Mesothelial cell of epicardium (in vitro differentiated cells): ENCODE results near the gene CAPN12. TPM values are rescaled to one million over a fixed set of nuclear protein-coding genes. Genes with fewer than 3 reads are reported as not detected.

Source experiments
- DNase-seq, 2 experiments: peaks; one replicate each; pipeline ENCODE4 v3.0.0; 2021; ENCODE audit warnings: low spot score in 2 of 2; ENCODE audit not compliant: unreplicated experiment in 2 of 2
- H3K27ac Mint-ChIP-seq: 2 replicates; pipeline ENCODE4 v1.8.0; 2021; ENCODE audit warnings: mixed read lengths
- H3K27me3 Mint-ChIP-seq: 2 replicates; pipeline ENCODE4 v1.8.0; 2021; ENCODE audit warnings: low read depth, mixed read lengths
- H3K36me3 Mint-ChIP-seq: 2 replicates; pipeline ENCODE4 v1.8.0; 2021; ENCODE audit warnings: mixed read lengths
- H3K4me1 Mint-ChIP-seq: 2 replicates; pipeline ENCODE4 v1.8.0; 2021; ENCODE audit warnings: mixed read lengths
- H3K4me3 Mint-ChIP-seq: 2 replicates; pipeline ENCODE4 v1.8.0; 2021; ENCODE audit warnings: mild to moderate bottlenecking, moderate library complexity, mixed read lengths
- H3K9me3 Mint-ChIP-seq: 2 replicates; pipeline ENCODE4 v1.8.0; 2021; ENCODE audit warnings: mixed read lengths
- total RNA-seq: library from RNA; stranded (reverse); gene quantifications from 3 replicates; pipeline ENCODE4 v1.2.1, GENCODE V29; 2021
- TF ChIP-seq, protein P1 (sequence below): fragments of 200-600 bp; sonication (generic); IDR thresholded peaks from one replicate; pipeline ENCODE4 v1.5.0; 2021; ENCODE audit warnings: antibody characterized with exemption; ENCODE audit not compliant: unreplicated experiment

CAPN12 gene
- total RNA-seq, 1 donor from 2014 or later = 6.7 TPM

DNA sequence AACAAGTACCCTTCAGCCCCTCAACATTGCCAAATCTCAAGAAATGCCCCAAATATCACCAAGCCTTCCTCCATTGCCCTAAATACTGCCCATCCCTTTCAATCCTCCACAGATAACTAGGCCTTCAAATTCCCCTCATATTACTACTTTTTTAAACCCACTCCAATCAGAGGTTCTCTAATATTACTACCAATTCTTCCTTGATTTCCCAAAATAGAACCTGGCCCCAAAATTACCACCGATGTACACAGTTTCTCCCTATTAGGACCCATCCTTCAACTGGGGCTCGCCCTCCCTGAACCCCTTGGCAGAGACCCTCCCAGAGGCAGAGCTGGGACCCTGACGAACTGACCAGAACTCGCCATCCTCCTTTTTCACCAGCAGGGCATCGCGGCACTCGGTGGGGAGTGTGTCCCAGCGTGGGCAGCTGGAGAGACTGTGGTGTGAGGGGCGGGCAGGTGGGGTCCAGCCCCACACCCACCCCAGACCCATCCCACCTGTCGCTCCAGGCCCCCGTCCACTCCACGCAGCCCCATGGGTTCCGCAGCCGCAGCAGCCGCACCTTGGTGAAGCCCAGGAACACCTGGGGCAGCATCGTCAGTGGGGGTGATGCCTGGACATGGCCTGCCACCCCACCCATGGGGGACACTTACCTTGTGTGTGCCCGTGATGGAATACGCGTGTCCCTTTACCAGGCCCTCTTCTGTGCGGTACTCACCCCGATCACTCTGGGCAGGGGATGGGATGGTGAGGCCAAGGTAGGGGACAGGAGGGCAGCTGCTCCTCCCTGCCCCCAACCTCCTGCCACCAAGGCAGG is 6.1 kb downstream of the CAPN12 start:
- Mint-ChIP-seq H3K9me3 (no peaks in the 10 kb centered on the region), H3K27me3 (peaks cover 11% of the 10 kb centered on the region), H3K4me3 (peak overlapping the region; percentile 36), H3K27ac (no peak overlapping the region), H3K4me1 (peaks cover 4% of the 10 kb centered on the region), H3K36me3 (no peaks in the 10 kb centered on the region)
- DNase-seq = no peak
- TF ChIP-seq, protein P1, sequence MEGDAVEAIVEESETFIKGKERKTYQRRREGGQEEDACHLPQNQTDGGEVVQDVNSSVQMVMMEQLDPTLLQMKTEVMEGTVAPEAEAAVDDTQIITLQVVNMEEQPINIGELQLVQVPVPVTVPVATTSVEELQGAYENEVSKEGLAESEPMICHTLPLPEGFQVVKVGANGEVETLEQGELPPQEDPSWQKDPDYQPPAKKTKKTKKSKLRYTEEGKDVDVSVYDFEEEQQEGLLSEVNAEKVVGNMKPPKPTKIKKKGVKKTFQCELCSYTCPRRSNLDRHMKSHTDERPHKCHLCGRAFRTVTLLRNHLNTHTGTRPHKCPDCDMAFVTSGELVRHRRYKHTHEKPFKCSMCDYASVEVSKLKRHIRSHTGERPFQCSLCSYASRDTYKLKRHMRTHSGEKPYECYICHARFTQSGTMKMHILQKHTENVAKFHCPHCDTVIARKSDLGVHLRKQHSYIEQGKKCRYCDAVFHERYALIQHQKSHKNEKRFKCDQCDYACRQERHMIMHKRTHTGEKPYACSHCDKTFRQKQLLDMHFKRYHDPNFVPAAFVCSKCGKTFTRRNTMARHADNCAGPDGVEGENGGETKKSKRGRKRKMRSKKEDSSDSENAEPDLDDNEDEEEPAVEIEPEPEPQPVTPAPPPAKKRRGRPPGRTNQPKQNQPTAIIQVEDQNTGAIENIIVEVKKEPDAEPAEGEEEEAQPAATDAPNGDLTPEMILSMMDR = peak; percentile 41

DNA sequence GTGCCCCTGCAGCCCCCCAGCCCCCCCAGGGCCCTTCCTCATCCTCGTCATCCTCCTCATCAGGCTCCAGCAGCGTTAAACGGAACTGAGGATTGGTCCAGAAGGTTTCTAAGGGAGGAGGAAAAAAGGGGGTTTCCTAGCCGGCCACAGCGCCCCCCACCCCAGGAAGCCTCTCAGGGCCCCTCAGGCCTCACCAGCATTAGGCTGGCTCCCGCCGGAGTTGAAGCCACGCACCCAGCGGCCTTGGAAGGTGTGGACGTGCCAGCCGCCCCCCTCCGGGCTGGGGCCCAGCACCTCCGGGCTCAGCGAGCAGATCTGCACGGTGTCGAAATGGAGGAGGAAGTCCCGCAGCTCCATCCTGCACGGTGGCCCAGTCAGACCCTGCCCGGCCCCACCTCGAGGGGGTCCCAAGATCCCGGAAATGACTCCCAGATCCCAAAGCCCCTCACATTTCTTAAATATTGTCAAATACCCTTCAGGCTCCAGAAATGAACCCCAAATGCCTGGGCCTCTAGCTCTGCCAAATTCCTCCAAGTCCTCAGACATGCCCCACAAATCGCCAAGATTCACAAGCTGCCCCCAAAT is 6.9 kb downstream of the CAPN12 start:
- Mint-ChIP-seq H3K4me3 (peak overlapping the region; percentile 36), H3K4me1 (peaks cover 4% of the 10 kb centered on the region), H3K27ac (no peak overlapping the region), H3K27me3 (peaks cover 11% of the 10 kb centered on the region), H3K36me3 (peaks cover 4% of the 10 kb centered on the region), H3K9me3 (no peaks in the 10 kb centered on the region)
- TF ChIP-seq, protein P1 = no peak
- DNase-seq = no peak

DNA sequence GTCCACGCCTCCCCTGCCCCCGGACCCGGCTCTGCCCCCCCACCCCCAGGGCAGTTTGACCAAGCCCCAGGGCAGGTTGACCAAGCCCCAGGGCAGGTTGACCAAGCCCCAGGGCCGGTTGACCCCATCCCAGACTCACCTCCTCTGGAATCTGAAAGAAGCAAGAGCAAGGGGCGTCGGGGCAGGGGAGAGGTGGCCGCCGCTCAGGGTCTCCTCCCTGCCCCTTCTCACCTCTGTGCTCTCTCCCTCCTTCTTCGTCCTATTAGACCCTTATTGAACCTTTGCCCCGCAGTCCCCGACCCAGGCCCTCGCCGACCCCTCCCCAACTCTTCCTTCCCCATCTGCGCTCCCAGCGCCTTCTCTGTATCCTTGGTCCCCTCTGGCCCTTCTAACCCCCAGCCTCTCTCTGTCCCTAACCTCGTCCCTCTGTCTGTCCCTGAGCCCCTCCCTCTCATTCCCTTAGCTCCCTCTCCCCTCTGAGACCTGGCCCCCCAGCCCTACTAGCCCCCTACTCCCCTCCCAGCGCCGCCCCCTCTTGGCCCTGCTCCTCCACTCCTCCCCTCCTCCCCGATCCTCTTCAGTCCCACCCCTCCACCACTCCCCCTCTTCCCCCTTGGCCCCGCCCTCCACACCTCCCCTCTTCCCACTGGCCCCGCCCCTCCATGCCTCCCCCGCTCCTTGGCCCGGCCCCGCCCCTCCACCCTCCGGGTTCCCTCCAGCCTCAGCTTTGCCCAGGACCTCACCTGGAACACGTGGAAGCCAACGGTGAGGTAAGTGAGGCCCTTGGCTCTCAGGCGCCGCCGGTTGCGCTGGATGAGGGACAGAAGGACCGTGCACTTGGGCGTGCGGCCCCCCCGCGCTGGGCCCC is 7.6 kb downstream of the CAPN12 start:
- Mint-ChIP-seq H3K4me1 (peaks cover 4% of the 10 kb centered on the region), H3K4me3 (peak overlapping the region; percentile 33), H3K9me3 (no peaks in the 10 kb centered on the region), H3K27ac (no peak overlapping the region), H3K27me3 (peaks cover 11% of the 10 kb centered on the region), H3K36me3 (peaks cover 9% of the 10 kb centered on the region)
- TF ChIP-seq, protein P1 = no peak
- DNase-seq = no peak

DNA sequence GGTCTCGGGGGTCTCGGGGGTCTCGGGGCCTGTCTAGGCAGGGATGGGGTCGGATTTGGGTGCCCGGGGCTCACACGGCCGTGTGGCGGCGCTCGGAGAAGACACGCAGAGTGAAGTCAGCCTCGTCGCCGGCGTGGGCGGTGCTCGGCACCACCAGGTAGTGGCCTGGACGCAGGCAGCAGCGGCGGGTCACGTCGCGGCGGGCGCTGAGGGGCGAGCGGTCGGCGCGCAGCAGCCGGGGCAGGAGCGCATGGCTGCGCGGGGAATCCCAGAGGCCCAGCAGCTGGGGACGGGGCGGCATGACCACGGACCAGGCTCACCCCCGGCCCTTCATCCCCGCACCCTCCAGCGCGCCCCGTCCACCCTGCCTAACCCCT is 8.2 kb downstream of the CAPN12 start:
- no peaks in the 10 kb centered on the region for H3K9me3 Mint-ChIP-seq
- peaks cover 11% of the 10 kb centered on the region for H3K27me3 Mint-ChIP-seq
- TF ChIP-seq, protein P1 = no peak
- peaks cover 4% of the 10 kb centered on the region for H3K4me1 Mint-ChIP-seq
- peak in 1 of 2 experiments; percentile 53 for DNase-seq
- H3K27ac Mint-ChIP-seq = no peak overlapping the region
- H3K4me3 Mint-ChIP-seq = peak overlapping the region; percentile 60
- peaks cover 11% of the 10 kb centered on the region for H3K36me3 Mint-ChIP-seq

DNA sequence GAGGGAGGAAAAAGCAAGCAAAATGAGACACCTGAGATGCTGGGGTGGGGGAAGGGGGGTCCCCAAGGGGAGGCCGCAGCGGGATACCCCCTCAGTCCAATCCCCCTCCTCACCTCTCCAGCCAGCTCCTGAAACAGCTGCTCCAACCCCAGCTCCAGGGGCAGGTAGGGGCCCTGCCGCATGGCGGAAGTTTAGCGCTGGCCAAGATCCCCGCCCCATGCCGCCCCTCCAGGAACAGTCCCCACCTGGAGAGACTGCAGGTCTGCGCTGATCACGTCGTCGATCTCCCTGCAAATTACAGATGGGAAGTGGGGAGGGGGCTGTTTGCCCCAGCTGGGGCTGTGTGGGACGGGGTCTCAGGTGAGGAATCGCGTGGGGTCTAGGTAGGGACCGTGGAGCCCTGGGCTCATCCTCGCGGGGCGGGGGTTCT is 9.0 kb downstream of the CAPN12 start:
- peak in 1 of 2 experiments; percentile 65 for DNase-seq
- H3K36me3 Mint-ChIP-seq = peaks cover 15% of the 10 kb centered on the region
- peaks cover 11% of the 10 kb centered on the region for H3K27me3 Mint-ChIP-seq
- H3K9me3 Mint-ChIP-seq = no peaks in the 10 kb centered on the region
- TF ChIP-seq, protein P1 = no peak
- peaks cover 4% of the 10 kb centered on the region for H3K4me1 Mint-ChIP-seq
- peak overlapping the region; percentile 63 for H3K4me3 Mint-ChIP-seq
- H3K27ac Mint-ChIP-seq = peak overlapping the region; percentile 87
